ENCODE results near the gene TMEM202. TPM values are rescaled to one million over a fixed set of nuclear protein-coding genes. Genes with fewer than 3 reads are reported as not detected.
"Not testable (repeated sequence)": the region's sequence is repeated elsewhere in the genome, so short reads cannot be mapped to it uniquely, and the experiment has no call there.

Gene TMEM202
- total RNA-seq, 2 experiments from 2014 or later: not detected

- ATAC-seq (ENCODE audit: poor library complexity) (no peak), DNase-seq (no peak)
- POLR2A ChIA-PET: no interaction called here
- Mint-ChIP-seq H3K4me3 (no peak overlapping the region), H3K36me3 (ENCODE audit: low read depth) (peaks cover 4% of the 10 kb centered on the region), H3K27ac (no peak overlapping the region), H3K9me3 (peaks cover 12% of the 10 kb centered on the region), H3K27me3 (no peaks in the 10 kb centered on the region), H3K4me1 (ENCODE audit: low read depth) (no peaks in the 10 kb centered on the region)
- intact Hi-C loops (cut with DNase I, micrococcal nuclease): no loop called here
- Histone ChIP-seq H3K4me3 (ENCODE audit: low read length) (no peak overlapping the region), H3K36me3 (ENCODE audit: insufficient read depth, low read length) (no peaks in the 10 kb centered on the region), H3K27ac (ENCODE audit: low read depth in 1 of 2, low read length in 2 of 2) (no peak overlapping the region), H3K9me3 (ENCODE audit: control insufficient read depth in 1 of 2, insufficient read depth in 1 of 2, low read length in 2 of 2) (peaks cover 0 to 10% of the 10 kb centered on the region in 2 experiments), H3K27me3 (ENCODE audit: control insufficient read depth in 1 of 2, insufficient read depth in 2 of 2, low read length in 2 of 2) (no peaks in the 10 kb centered on the region), H3K4me1 (ENCODE audit: insufficient read depth, low read length) (no peaks in the 10 kb centered on the region)
- CTCF ChIA-PET: no interaction called here
- TF ChIP-seq, protein P1, sequence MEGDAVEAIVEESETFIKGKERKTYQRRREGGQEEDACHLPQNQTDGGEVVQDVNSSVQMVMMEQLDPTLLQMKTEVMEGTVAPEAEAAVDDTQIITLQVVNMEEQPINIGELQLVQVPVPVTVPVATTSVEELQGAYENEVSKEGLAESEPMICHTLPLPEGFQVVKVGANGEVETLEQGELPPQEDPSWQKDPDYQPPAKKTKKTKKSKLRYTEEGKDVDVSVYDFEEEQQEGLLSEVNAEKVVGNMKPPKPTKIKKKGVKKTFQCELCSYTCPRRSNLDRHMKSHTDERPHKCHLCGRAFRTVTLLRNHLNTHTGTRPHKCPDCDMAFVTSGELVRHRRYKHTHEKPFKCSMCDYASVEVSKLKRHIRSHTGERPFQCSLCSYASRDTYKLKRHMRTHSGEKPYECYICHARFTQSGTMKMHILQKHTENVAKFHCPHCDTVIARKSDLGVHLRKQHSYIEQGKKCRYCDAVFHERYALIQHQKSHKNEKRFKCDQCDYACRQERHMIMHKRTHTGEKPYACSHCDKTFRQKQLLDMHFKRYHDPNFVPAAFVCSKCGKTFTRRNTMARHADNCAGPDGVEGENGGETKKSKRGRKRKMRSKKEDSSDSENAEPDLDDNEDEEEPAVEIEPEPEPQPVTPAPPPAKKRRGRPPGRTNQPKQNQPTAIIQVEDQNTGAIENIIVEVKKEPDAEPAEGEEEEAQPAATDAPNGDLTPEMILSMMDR (IDR thresholded peaks at IDR 0.05): no peak
Observed at GRCh38 chr15:72423256-72423655, 25.2 kb downstream of the TMEM202 start.

GRCh38 chr15:72426753-72427152 lies 28.6 kb downstream of the TMEM202 start:
- H3K27ac Mint-ChIP-seq: no peak overlapping the region
- Histone ChIP-seq H3K27ac (ENCODE audit: low read depth in 1 of 2, low read length in 2 of 2) (no peak overlapping the region), H3K4me1 (ENCODE audit: insufficient read depth, low read length) (no peaks in the 10 kb centered on the region), H3K4me3 (ENCODE audit: low read length) (no peak overlapping the region), H3K9me3 (ENCODE audit: control insufficient read depth in 1 of 2, insufficient read depth in 1 of 2, low read length in 2 of 2) (peaks cover 0 to 10% of the 10 kb centered on the region in 2 experiments), H3K27me3 (ENCODE audit: control insufficient read depth in 1 of 2, insufficient read depth in 2 of 2, low read length in 2 of 2) (no peaks in the 10 kb centered on the region), H3K36me3 (ENCODE audit: insufficient read depth, low read length) (no peaks in the 10 kb centered on the region)
- H3K27me3 Mint-ChIP-seq: no peaks in the 10 kb centered on the region
- DNase-seq (no peak), ATAC-seq (ENCODE audit: poor library complexity) (no peak)
- no peak overlapping the region for H3K4me3 Mint-ChIP-seq
- peaks cover 12% of the 10 kb centered on the region for H3K9me3 Mint-ChIP-seq
- CTCF ChIA-PET: no interaction called here
- peaks cover 4% of the 10 kb centered on the region for H3K36me3 Mint-ChIP-seq (ENCODE audit: low read depth)
- intact Hi-C loops (cut with DNase I, micrococcal nuclease): no loop called here
- TF ChIP-seq, protein P1 (IDR thresholded peaks at IDR 0.05): no peak
- POLR2A ChIA-PET: no interaction called here
- H3K4me1 Mint-ChIP-seq (ENCODE audit: low read depth): no peaks in the 10 kb centered on the region

GRCh38 chr15:72437650-72438316 lies 39.7 kb downstream of the TMEM202 start:
- no peak overlapping the region for H3K4me3 Mint-ChIP-seq
- TF ChIP-seq, protein P1 (IDR thresholded peaks at IDR 0.05): no peak
- ATAC-seq (ENCODE audit: poor library complexity) (no peak), DNase-seq (no peak)
- peaks cover 40% of the 10 kb centered on the region for H3K27me3 Mint-ChIP-seq
- Histone ChIP-seq H3K36me3 (ENCODE audit: insufficient read depth, low read length) (no peaks in the 10 kb centered on the region), H3K9me3 (ENCODE audit: control insufficient read depth in 1 of 2, insufficient read depth in 1 of 2, low read length in 2 of 2) (peaks cover 21% of the 10 kb centered on the region in 2 experiments), H3K4me1 (ENCODE audit: insufficient read depth, low read length) (no peaks in the 10 kb centered on the region), H3K27me3 (ENCODE audit: control insufficient read depth in 1 of 2, insufficient read depth in 2 of 2, low read length in 2 of 2) (peaks cover 6 to 8% of the 10 kb centered on the region in 2 experiments), H3K4me3 (ENCODE audit: low read length) (no peak overlapping the region), H3K27ac (ENCODE audit: low read depth in 1 of 2, low read length in 2 of 2) (no peak overlapping the region)
- no peak overlapping the region for H3K27ac Mint-ChIP-seq
- ChIA-PET CTCF (no interaction called here), POLR2A (no interaction called here)
- H3K36me3 Mint-ChIP-seq (ENCODE audit: low read depth): peaks cover 9% of the 10 kb centered on the region
- H3K9me3 Mint-ChIP-seq: peaks cover 12% of the 10 kb centered on the region
- no peaks in the 10 kb centered on the region for H3K4me1 Mint-ChIP-seq (ENCODE audit: low read depth)
- intact Hi-C loops (cut with DNase I, micrococcal nuclease): no loop called here

- CTCF ChIA-PET; H3K36me3 Mint-ChIP-seq (ENCODE audit: low read depth); H3K4me1 Mint-ChIP-seq (ENCODE audit: low read depth): not testable (repeated sequence)
Observed at GRCh38 chr15:72442848-72443247, 44.7 kb downstream of the TMEM202 start.

More at GRCh38 chr15:72442848-72443247, 44.7 kb downstream of the TMEM202 start:
- H3K4me3 Mint-ChIP-seq; H3K4me3 ChIP-seq (ENCODE audit: low read length); H3K36me3 ChIP-seq (ENCODE audit: insufficient read depth, low read length); ATAC-seq (ENCODE audit: poor library complexity); DNase-seq; H3K9me3 Mint-ChIP-seq; H3K4me1 ChIP-seq (ENCODE audit: insufficient read depth, low read length); H3K27ac Mint-ChIP-seq; H3K27ac ChIP-seq (ENCODE audit: low read depth in 1 of 2, low read length in 2 of 2); H3K27me3 ChIP-seq (ENCODE audit: control insufficient read depth in 1 of 2, insufficient read depth in 2 of 2, low read length in 2 of 2); intact Hi-C loops (cut with DNase I, micrococcal nuclease): not testable (repeated sequence)
- H3K27me3 Mint-ChIP-seq: peaks cover 11% of the 10 kb centered on the region
- POLR2A ChIA-PET: interaction anchor here (1.1 kb wide), 1 partner anchor 31 kb away, joined by 3 read pairs; no protein-coding TSS in a partner anchor
- peaks cover 4 to 16% of the 10 kb centered on the region in 2 experiments for H3K9me3 ChIP-seq (ENCODE audit: control insufficient read depth in 1 of 2, insufficient read depth in 1 of 2, low read length in 2 of 2)

Data from CD4-positive, alpha-beta T cell (primary cell).